OCI-LY7 (cell line): ENCODE data around the gene DPM2. TPM values are rescaled to one million over a fixed set of nuclear protein-coding genes. Genes with fewer than 3 reads are reported as not detected.

Experiments used
- BruUV-seq: library from RNA; stranded (reverse); fragments of 400-500 nt; replicated peaks from 2 replicates; lab custom pipeline; 2021; lab: Mats Ljungman, UMichigan
- CTCF ChIA-PET: fragments of 300-600 bp; sonication (Branson Sonifier 250); formaldehyde crosslinking; loops from one replicate; lab custom pipeline; 2022; ENCODE audit warnings: antibody characterized with exemption; ENCODE audit not compliant: unreplicated experiment; lab: Charles Lee
- POLR2A ChIA-PET: fragments of 300-600 bp; sonication (Branson Sonifier 250); formaldehyde crosslinking; loops from one replicate; lab custom pipeline; 2022; ENCODE audit warnings: antibody characterized with exemption; lab: Charles Lee
- DNase-seq: peaks from one replicate; pipeline ENCODE4 v3.0.0-alpha.2; 2015; ENCODE audit warnings: low spot score
- H2AFZ ChIP-seq: fragments of 200-600 bp; sonication (generic), shearing (Covaris generic); 2 replicates; pipeline ENCODE4 v1.6.1; 2014; ENCODE audit warnings: mild to moderate bottlenecking, antibody characterized with exemption, low read length, moderate library complexity
- H3K27ac ChIP-seq: fragments of 200-600 bp; sonication (generic); 2 replicates; pipeline ENCODE4 v1.5.1; 2014; ENCODE audit warnings: mixed run types, low read depth, mild to moderate bottlenecking, moderate library complexity, low read length, inconsistent platforms; ENCODE audit not compliant: poor library complexity, severe bottlenecking
- H3K36me3 ChIP-seq: fragments of 200-600 bp; sonication (generic); 2 replicates; pipeline ENCODE4 v1.6.1; 2014; ENCODE audit warnings: mild to moderate bottlenecking, antibody characterized with exemption, low read length, moderate library complexity, mixed read lengths; ENCODE audit not compliant: insufficient read depth
- H3K4me1 ChIP-seq: fragments of 200-600 bp; sonication (generic); 2 replicates; pipeline ENCODE4 v1.5.1; 2014; ENCODE audit warnings: mild to moderate bottlenecking, low read length; ENCODE audit not compliant: insufficient read depth, poor library complexity, severe bottlenecking
- H3K4me2 ChIP-seq: fragments of 200-600 bp; sonication (generic); 2 replicates; pipeline ENCODE4 v1.6.1; 2014; ENCODE audit warnings: mild to moderate bottlenecking, low read length
- H3K4me3 ChIP-seq: fragments of 200-600 bp; sonication (generic); 2 replicates; pipeline ENCODE4 v1.5.1; 2014; ENCODE audit warnings: mild to moderate bottlenecking, low read depth, low read length; ENCODE audit not compliant: poor library complexity, severe bottlenecking
- H3K79me2 ChIP-seq: fragments of 200-600 bp; sonication (generic); 2 replicates; pipeline ENCODE4 v1.6.1; 2016; ENCODE audit warnings: low read depth, mild to moderate bottlenecking, low read length, moderate library complexity, mixed read lengths; ENCODE audit not compliant: insufficient read depth
- H3K9me2 ChIP-seq: fragments of 200-600 bp; sonication (generic); 2 replicates; pipeline ENCODE4 v1.6.1; 2016; ENCODE audit warnings: mild to moderate bottlenecking, low read length, mixed read lengths; ENCODE audit not compliant: insufficient read depth
- H3K9me3 ChIP-seq: fragments of 200-600 bp; sonication (generic); 2 replicates; pipeline ENCODE4 v1.6.1; 2014; ENCODE audit warnings: mild to moderate bottlenecking, mixed run types, low read length, mixed read lengths
- H4K20me1 ChIP-seq: fragments of 200-600 bp; sonication (generic); 2 replicates; pipeline ENCODE4 v1.6.1; 2014; ENCODE audit warnings: mild to moderate bottlenecking, antibody characterized with exemption, low read length, moderate library complexity, mixed read lengths; ENCODE audit not compliant: insufficient read depth
- EZH2phosphoT487 ChIP-seq: fragments of 200-600 bp; sonication (generic); IDR thresholded peaks from 2 replicates; pipeline ENCODE4 v1.6.1; 2018; ENCODE audit warnings: low read depth, borderline replicate concordance, mild to moderate bottlenecking, mixed run types, antibody characterized with exemption, low read length, moderate library complexity, mixed read lengths
- intact Hi-C: fragments of 100-400 bp; cut with micrococcal nuclease; formaldehyde crosslinking; loops from one replicate; pipeline ENCODE4 v1.10.0; 2022; ENCODE audit not compliant: unreplicated experiment
- total RNA-seq, 2 experiments: library from RNA; depleted of rRNA in 1 of 2; stranded (reverse); fragments of >200 nt in 1 of 2; shearing (Covaris generic) in 1 of 2; gene quantifications; 2 replicates each; pipeline ENCODE4 v1.2.3, GENCODE V29; 2014 to 2022
- TF ChIP-seq, protein P1 (sequence below): fragments of 200-600 bp; sonication (generic); conservative IDR thresholded peaks from 2 replicates; pipeline ENCODE4 v1.5.1; 2014; ENCODE audit warnings: mild to moderate bottlenecking, antibody characterized with exemption, low read length, moderate library complexity, mixed read lengths

Gene DPM2
- total RNA-seq, 2 experiments from 2014 or later, result 49.7 to 50.7 TPM

DNA sequence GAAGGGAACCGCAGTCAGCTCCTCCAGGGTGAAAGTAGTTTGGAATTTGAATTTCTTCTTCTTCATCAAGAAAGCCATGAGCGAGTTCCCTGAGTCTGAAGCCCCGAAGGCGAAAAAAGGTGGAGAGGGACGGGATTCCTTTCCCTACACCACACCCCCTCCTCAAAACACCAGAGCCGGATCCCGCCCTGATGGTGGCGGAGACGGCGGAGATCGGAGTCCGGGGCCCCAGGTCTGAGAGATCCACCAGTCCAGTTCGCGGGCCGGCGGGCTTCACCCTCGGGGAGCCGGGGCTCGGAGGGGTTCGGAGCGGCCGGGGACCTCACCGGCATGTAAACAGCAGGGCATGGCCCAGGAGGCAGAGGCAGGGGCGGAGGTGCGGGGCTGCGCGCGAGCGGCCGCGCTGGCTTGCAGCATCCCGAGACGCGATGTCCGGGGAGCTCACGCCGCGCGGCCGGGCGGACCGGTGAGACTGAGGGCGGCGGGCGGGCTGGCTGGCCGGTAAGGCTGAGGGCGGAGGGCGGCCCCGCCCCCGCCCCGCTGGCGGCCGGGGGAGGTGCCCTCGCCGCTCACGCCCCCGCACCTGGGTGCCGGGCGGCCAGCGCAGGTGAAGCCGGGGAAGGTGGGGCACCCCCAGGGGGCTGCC is 42.5 kb upstream of the DPM2 start:
- TSS peak; percentile 61 for BruUV-seq
- peaks cover 68% of the 10 kb centered on the region for H3K4me1 ChIP-seq
- DNase-seq, result peak; percentile 65

GRCh38 chr9:127979333-127980059 is 41.8 kb upstream of the DPM2 start:
- peak; percentile 84 for DNase-seq
- TF ChIP-seq, protein P1, sequence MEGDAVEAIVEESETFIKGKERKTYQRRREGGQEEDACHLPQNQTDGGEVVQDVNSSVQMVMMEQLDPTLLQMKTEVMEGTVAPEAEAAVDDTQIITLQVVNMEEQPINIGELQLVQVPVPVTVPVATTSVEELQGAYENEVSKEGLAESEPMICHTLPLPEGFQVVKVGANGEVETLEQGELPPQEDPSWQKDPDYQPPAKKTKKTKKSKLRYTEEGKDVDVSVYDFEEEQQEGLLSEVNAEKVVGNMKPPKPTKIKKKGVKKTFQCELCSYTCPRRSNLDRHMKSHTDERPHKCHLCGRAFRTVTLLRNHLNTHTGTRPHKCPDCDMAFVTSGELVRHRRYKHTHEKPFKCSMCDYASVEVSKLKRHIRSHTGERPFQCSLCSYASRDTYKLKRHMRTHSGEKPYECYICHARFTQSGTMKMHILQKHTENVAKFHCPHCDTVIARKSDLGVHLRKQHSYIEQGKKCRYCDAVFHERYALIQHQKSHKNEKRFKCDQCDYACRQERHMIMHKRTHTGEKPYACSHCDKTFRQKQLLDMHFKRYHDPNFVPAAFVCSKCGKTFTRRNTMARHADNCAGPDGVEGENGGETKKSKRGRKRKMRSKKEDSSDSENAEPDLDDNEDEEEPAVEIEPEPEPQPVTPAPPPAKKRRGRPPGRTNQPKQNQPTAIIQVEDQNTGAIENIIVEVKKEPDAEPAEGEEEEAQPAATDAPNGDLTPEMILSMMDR, result no peak
- no peak for TF ChIP-seq EZH2phosphoT487
- H3K36me3 ChIP-seq, result peaks cover 51% of the 10 kb centered on the region
- H3K4me1 ChIP-seq, result peaks cover 68% of the 10 kb centered on the region
- H4K20me1 ChIP-seq, result peaks cover 33% of the 10 kb centered on the region; the same call in 1 of the 2 replicates
- ChIA-PET CTCF (no interaction called here), POLR2A (interaction anchor here (0.5 to 3.3 kb wide), 4 partner anchors 8 to 59 kb away, joined by 3 to 19 read pairs (median 5); no protein-coding TSS in a partner anchor)
- H2AFZ ChIP-seq, result no peak overlapping the region
- H3K79me2 ChIP-seq, result peaks cover 70% of the 10 kb centered on the region
- peak overlapping the region; percentile 84 for H3K4me2 ChIP-seq
- BruUV-seq, result no TSS peak
- no peaks in the 10 kb centered on the region for H3K9me3 ChIP-seq
- H3K27ac ChIP-seq, result peak overlapping the region; percentile 65
- peak overlapping the region; percentile 80 for H3K4me3 ChIP-seq
- intact Hi-C loops, result loop anchor here (1.0 to 5.0 kb wide), 3 partner anchors 24 to 202 kb away; partner anchors contain the start of gene SH2D3C
- H3K9me2 ChIP-seq, result no peaks in the 10 kb centered on the region

More for the DNA sequence above, 42.5 kb upstream of the DPM2 start:
- Histone ChIP-seq H2AFZ (no peak overlapping the region), H3K36me3 (peaks cover 44% of the 10 kb centered on the region), H3K9me2 (no peaks in the 10 kb centered on the region), H3K9me3 (no peaks in the 10 kb centered on the region), H4K20me1 (peaks cover 33% of the 10 kb centered on the region; the same call in 1 of the 2 replicates), H3K4me3 (peak overlapping the region; percentile 80), H3K79me2 (peaks cover 63% of the 10 kb centered on the region), H3K27ac (peak overlapping the region; percentile 65), H3K4me2 (peak overlapping the region; percentile 84)
- POLR2A ChIA-PET, result interaction anchor here (0.7 to 3.3 kb wide), 3 partner anchors 9 to 58 kb away, joined by 3 to 19 read pairs (median 9); no protein-coding TSS in a partner anchor
- CTCF ChIA-PET, result interaction anchor here (0.5 kb wide), 1 partner anchor 441 kb away, joined by 3 read pairs; the partner anchor contains the start of gene CERCAM
- intact Hi-C loops, result loop anchor here (1.0 to 5.0 kb wide), 2 partner anchors 46 to 203 kb away; partner anchors contain the start of gene SH2D3C
- TF ChIP-seq EZH2phosphoT487, result no peak
- TF ChIP-seq, protein P1, result no peak
